ENCODE measurements around the gene UBE2J1. TPM values are rescaled to one million over a fixed set of nuclear protein-coding genes. Genes with fewer than 3 reads are reported as not detected.
A peak's percentile ranks its signal among the peaks of the same experiment; 100 is the strongest.
"Not testable (repeated sequence)": the region's sequence is repeated elsewhere in the genome, so short reads cannot be mapped to it uniquely, and the experiment has no call there.

UBE2J1 gene
- total RNA-seq, 2 experiments from 2014 or later: 28.8 to 29.0 TPM

- Mint-ChIP-seq H3K4me3 (no peak overlapping the region), H3K36me3 (no peaks in the 10 kb centered on the region), H3K4me1 (peaks cover 17% of the 10 kb centered on the region), H3K27ac (no peak overlapping the region), H3K27me3 (no peaks in the 10 kb centered on the region), H3K9me3 (peaks cover 2% of the 10 kb centered on the region)
- no peak for DNase-seq
These were observed 56.5 kb downstream of the UBE2J1 start for GRCh38 chr6:89295981-89296380.

DNA sequence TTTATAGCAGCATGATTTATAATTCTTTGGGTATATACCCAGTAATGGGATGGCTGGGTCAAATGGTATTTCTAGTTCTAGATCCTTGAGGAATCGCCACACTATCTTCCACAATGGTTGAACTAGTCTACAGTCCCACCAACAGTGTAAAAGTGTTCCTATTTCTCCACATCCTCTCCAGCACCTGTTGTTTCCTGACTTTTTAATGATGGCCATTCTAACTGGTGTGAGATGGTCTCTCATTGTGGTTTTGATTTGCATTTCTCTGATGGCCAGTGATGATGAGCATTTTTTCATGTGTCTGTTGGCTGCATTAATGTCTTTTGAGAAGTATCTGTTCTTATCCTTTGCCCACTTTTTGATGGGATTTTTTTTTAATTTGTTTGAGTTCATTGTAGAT, 57.4 kb downstream of the UBE2J1 start:
- not testable (repeated sequence) for H3K4me3 Mint-ChIP-seq, H3K27me3 Mint-ChIP-seq, H3K27ac Mint-ChIP-seq, H3K9me3 Mint-ChIP-seq, DNase-seq, H3K36me3 Mint-ChIP-seq
- H3K4me1 Mint-ChIP-seq: peaks cover 17% of the 10 kb centered on the region

DNA sequence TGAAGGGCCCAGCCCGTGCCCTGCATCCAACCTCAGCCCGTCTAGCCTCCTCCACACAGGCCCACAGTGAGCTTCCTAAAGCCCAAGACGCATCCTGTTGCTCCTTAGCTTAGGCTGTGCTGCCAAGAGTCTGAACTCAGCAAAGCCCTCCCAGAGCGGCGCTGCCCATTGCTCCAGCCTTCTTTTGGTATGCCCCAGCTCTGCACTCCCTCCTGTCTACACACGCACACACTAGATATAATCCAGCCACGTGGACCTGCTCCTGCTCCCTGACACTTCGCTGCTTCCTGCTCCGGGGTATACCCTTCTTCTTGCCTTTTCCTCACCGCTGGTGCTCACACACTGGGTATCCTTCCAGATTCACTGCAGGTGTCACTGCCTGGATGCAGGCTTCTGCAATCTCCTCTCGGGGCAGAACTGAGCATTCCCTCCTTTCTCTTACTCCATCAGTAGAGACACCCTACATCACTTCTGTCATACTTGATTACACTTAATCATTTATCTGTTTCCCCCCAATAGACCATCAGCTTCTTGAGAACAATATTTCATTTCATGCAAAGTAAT, 61.2 kb downstream of the UBE2J1 start:
- no peak for DNase-seq
- no peak overlapping the region for H3K4me3 Mint-ChIP-seq
- no peaks in the 10 kb centered on the region for H3K4me1 Mint-ChIP-seq
- no peak overlapping the region for H3K27ac Mint-ChIP-seq
- peaks cover 2% of the 10 kb centered on the region for H3K9me3 Mint-ChIP-seq
- H3K27me3 Mint-ChIP-seq: no peaks in the 10 kb centered on the region
- no peaks in the 10 kb centered on the region for H3K36me3 Mint-ChIP-seq

GRCh38 chr6:89290401-89291155, 61.9 kb downstream of the UBE2J1 start:
- H3K27me3 Mint-ChIP-seq: no peaks in the 10 kb centered on the region
- H3K9me3 Mint-ChIP-seq: peaks cover 2% of the 10 kb centered on the region
- DNase-seq: no peak
- no peaks in the 10 kb centered on the region for H3K36me3 Mint-ChIP-seq
- no peak overlapping the region for H3K27ac Mint-ChIP-seq
- H3K4me1 Mint-ChIP-seq: no peaks in the 10 kb centered on the region
- H3K4me3 Mint-ChIP-seq: no peak overlapping the region

- H3K27me3 Mint-ChIP-seq: no peaks in the 10 kb centered on the region
- no peaks in the 10 kb centered on the region for H3K9me3 Mint-ChIP-seq
- no peak overlapping the region for H3K27ac Mint-ChIP-seq
- no peak for DNase-seq
- H3K4me3 Mint-ChIP-seq: no peak overlapping the region
- H3K4me1 Mint-ChIP-seq: no peaks in the 10 kb centered on the region
- H3K36me3 Mint-ChIP-seq: no peaks in the 10 kb centered on the region
These were observed 62.8 kb downstream of the UBE2J1 start for GRCh38 chr6:89289710-89290109.

- no peak overlapping the region for H3K27ac Mint-ChIP-seq
These were observed 65.0 kb downstream of the UBE2J1 start for GRCh38 chr6:89287351-89288028.

DNA sequence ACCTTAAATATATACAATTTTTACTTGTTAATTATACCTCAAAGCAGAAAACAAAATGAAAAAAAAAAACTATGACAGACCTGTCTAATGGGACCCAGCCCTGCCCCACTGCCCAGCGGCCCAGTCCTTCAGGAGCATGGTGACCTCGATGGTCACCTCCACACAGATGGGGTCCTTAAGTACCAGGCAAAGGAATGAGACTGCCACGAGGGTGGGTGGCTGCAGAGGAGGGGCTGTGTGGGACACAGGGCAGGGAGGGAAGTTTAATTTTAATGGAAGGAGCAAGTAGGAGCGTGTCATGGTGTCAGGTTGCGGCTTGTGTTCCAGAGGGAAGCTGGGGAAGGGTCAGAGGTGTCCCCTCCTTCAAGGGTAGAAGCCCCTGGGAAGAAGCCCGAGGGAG, 66.0 kb downstream of the UBE2J1 start:
- Mint-ChIP-seq H3K27me3 (no peaks in the 10 kb centered on the region), H3K4me1 (no peaks in the 10 kb centered on the region), H3K27ac (no peak overlapping the region), H3K4me3 (no peak overlapping the region), H3K9me3 (no peaks in the 10 kb centered on the region), H3K36me3 (no peaks in the 10 kb centered on the region)
- DNase-seq: no peak

More at GRCh38 chr6:89287351-89288028, 65.0 kb downstream of the UBE2J1 start:
- Mint-ChIP-seq H3K9me3 (no peaks in the 10 kb centered on the region), H3K4me3 (no peak overlapping the region), H3K4me1 (no peaks in the 10 kb centered on the region), H3K27me3 (no peaks in the 10 kb centered on the region), H3K36me3 (no peaks in the 10 kb centered on the region)
- DNase-seq: no peak

DNA sequence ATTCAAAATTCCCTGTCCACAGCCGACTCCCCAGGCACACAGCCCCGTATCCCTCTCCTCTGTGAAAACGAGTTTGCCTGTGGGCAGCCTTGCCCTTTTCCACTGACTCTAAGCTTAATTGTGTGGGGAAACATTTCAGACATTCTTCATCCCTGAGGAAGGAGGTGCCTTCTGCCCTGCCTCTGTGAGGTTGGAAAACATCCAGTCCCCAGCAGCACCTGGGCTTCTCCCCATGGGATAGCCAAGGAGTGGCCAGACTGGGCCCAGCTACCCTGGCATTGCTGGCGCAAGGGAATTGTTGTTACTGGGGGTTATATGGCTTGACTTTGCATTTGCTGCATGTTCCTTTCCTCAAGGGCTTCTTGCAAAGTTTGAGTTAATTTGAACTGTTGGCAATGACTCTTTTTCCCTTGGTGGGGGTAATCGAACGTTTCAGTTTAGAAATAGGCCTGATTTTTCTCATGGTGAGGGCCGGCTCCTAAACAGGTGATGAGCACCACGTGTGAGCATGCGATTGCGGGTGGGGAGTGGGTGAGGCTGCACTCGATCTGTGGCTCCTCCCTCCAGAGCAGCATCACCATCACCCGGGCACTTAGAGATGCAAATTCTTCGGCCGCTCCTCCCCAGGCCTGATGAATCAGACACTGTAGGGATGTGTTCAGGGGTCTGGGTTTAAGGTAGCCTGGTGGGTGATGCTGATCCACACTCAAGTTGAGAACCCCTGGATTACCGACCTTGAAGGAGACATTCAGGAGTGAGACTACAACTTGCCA, 67.4 kb downstream of the UBE2J1 start:
- DNase-seq: no peak
- no peak overlapping the region for H3K27ac Mint-ChIP-seq
- no peaks in the 10 kb centered on the region for H3K9me3 Mint-ChIP-seq
- H3K36me3 Mint-ChIP-seq: no peaks in the 10 kb centered on the region
- no peaks in the 10 kb centered on the region for H3K4me1 Mint-ChIP-seq
- no peaks in the 10 kb centered on the region for H3K27me3 Mint-ChIP-seq
- H3K4me3 Mint-ChIP-seq: no peak overlapping the region

DNA sequence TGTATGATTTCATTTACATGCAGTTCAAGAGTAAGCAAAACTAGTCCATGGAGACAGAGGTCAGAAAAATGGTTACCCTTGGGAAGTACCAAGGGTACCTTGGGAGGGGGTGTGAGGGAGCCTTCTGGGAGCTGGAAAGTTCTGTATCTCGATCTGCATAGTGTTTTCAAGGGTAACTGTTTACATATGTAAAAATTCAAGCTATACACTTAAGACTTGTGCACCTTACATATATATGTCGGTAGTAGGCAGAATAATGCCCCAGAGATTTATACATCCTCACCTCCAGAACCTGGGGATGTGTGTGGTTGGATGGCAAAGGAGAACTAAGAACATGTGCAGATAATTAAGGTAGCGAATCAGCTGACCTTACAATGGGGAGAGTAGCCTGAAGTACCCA, 68.4 kb downstream of the UBE2J1 start:
- Mint-ChIP-seq H3K9me3 (no peaks in the 10 kb centered on the region), H3K4me1 (no peaks in the 10 kb centered on the region), H3K4me3 (no peak overlapping the region), H3K36me3 (no peaks in the 10 kb centered on the region), H3K27ac (no peak overlapping the region), H3K27me3 (no peaks in the 10 kb centered on the region)
- DNase-seq: no peak

DNA sequence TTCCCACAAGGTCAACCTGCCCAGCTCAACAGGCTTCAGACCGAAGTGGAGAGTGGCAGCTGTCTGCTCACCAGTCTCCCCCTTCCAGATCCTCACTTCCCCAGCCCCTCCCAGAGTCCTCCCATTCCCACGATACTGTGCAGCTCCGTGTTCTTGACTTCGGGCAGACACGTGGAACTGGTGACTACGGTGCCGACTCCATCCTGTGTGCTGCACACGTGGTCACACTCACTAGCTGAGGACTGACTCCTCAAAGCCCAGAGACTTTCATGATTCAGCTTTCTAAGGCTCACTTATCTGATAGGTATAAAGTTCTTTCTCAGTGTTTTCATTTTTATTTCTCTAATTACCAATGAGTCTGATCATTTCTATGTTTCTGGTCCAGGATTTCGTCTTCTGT, 69.8 kb downstream of the UBE2J1 start:
- Mint-ChIP-seq H3K4me3 (no peak overlapping the region), H3K9me3 (no peaks in the 10 kb centered on the region), H3K27me3 (no peaks in the 10 kb centered on the region), H3K27ac (no peak overlapping the region), H3K4me1 (peaks cover 3% of the 10 kb centered on the region), H3K36me3 (no peaks in the 10 kb centered on the region)
- DNase-seq: no peak

DNA sequence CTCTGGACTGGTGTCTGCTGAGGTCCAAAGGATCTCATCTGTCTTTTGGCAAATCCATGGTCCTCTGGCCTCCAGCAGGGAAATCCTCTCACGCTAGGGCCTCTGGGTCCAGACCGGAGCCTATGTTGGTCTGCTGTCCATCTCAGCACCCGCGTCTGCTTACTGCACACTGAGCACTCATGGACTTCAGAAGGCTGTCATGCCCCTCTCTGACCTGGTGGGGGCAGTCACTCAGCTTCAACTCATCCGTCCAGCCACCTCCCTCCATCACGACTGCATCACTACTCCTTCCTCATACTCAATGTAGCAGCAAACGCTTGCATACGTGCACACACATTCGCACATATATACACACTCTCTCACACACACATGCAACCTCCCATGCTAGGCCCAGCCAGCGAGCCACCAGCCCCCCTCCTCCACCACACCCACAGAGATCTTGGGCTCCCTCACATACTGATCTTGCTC, 70.7 kb downstream of the UBE2J1 start:
- Mint-ChIP-seq H3K27ac (no peak overlapping the region), H3K9me3 (no peaks in the 10 kb centered on the region), H3K4me3 (no peak overlapping the region), H3K27me3 (no peaks in the 10 kb centered on the region), H3K4me1 (peaks cover 3% of the 10 kb centered on the region), H3K36me3 (no peaks in the 10 kb centered on the region)
- peak; percentile 31 for DNase-seq

DNA sequence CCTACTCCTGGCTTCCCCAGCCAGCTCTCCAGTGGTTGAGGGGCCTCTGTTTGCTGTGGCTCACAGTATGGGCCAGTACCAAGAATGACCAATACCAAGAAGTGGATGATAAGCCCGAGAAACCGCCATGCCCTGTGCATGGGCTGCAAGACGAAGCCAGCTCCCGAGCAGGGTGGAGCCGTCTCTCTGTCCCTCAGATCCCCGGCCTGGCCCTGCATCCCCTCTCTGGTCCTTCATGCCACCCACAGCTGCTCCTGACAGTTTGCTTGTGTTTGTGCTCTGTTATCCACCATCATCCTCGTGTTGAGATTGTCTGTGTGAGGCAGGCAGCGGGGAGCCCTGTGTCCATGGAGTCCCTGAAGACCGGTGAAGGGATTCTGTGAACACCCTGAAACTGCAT, 73.6 kb downstream of the UBE2J1 start:
- no peak for DNase-seq
- H3K9me3 Mint-ChIP-seq: no peaks in the 10 kb centered on the region
- no peak overlapping the region for H3K4me3 Mint-ChIP-seq
- H3K27me3 Mint-ChIP-seq: peaks cover 4% of the 10 kb centered on the region
- H3K27ac Mint-ChIP-seq: no peak overlapping the region
- no peaks in the 10 kb centered on the region for H3K36me3 Mint-ChIP-seq
- H3K4me1 Mint-ChIP-seq: peaks cover 3% of the 10 kb centered on the region

All from activated naive CD8-positive, alpha-beta T cell treated with anti-CD3 and anti-CD28 coated beads for 36 hours (primary cell).